ENCODE results near the gene GNAT1. TPM values are rescaled to one million over a fixed set of nuclear protein-coding genes. Genes with fewer than 3 reads are reported as not detected.

The GNAT1 gene
- total RNA-seq, 1 donor from 2014 or later = 0.12 TPM

- H3K27me3 Mint-ChIP-seq = peaks cover 31% of the 10 kb centered on the region
- H3K27ac Mint-ChIP-seq = peak overlapping the region; percentile 63
- H3K36me3 Mint-ChIP-seq (ENCODE audit: insufficient read depth) = no peaks in the 10 kb centered on the region
- TF ChIP-seq CTCF (IDR thresholded peaks at IDR 0.05; ENCODE audit: unreplicated experiment) = no peak
- H3K4me3 Mint-ChIP-seq (ENCODE audit: low read depth) = peak overlapping the region; percentile 9
- no peaks in the 10 kb centered on the region for H3K9me3 Mint-ChIP-seq (ENCODE audit: low read depth)
- peaks cover 35% of the 10 kb centered on the region for H3K4me1 Mint-ChIP-seq (ENCODE audit: low read depth)
- DNase-seq (ENCODE audit: low spot score, unreplicated experiment) = no peak
These were observed 12.7 kb downstream of the GNAT1 start for GRCh38 chr3:50203809-50204803.

GRCh38 chr3:50204804-50205412, 13.5 kb downstream of the GNAT1 start, which contains the start of gene SLC38A3:
Gene SLC38A3, plus strand, starts transcription at chr3:50205271. Its CDS starts 8,929 bp downstream, at chr3:50214200.
- TF ChIP-seq CTCF (IDR thresholded peaks at IDR 0.05; ENCODE audit: unreplicated experiment) = no peak
- Mint-ChIP-seq H3K27ac (peak within 1 kb of the TSS; percentile 63), H3K4me3 (ENCODE audit: low read depth) (peak within 1 kb of the TSS; percentile 69), H3K27me3 (peaks cover 31% of the 10 kb centered on the region), H3K9me3 (ENCODE audit: low read depth) (no peaks in the 10 kb centered on the region), H3K36me3 (ENCODE audit: insufficient read depth) (no peaks in the 10 kb centered on the region), H3K4me1 (ENCODE audit: low read depth) (peaks cover 39% of the 10 kb centered on the region)
- peak; percentile 53 for DNase-seq (ENCODE audit: low spot score, unreplicated experiment)

- no peak for TF ChIP-seq CTCF (IDR thresholded peaks at IDR 0.05; ENCODE audit: unreplicated experiment)
- H3K27ac Mint-ChIP-seq = no peak overlapping the region
- H3K4me3 Mint-ChIP-seq (ENCODE audit: low read depth) = peak overlapping the region; percentile 69
- H3K4me1 Mint-ChIP-seq (ENCODE audit: low read depth) = peaks cover 47% of the 10 kb centered on the region
- no peaks in the 10 kb centered on the region for H3K36me3 Mint-ChIP-seq (ENCODE audit: insufficient read depth)
- H3K27me3 Mint-ChIP-seq = peaks cover 31% of the 10 kb centered on the region
- H3K9me3 Mint-ChIP-seq (ENCODE audit: low read depth) = no peaks in the 10 kb centered on the region
- no peak for DNase-seq (ENCODE audit: low spot score, unreplicated experiment)
These were observed 14.2 kb downstream of the GNAT1 start for GRCh38 chr3:50205413-50206276.

- peaks cover 32% of the 10 kb centered on the region for H3K27me3 Mint-ChIP-seq
- no peak overlapping the region for H3K27ac Mint-ChIP-seq
- peaks cover 48% of the 10 kb centered on the region for H3K4me1 Mint-ChIP-seq (ENCODE audit: low read depth)
- no peak for TF ChIP-seq CTCF (IDR thresholded peaks at IDR 0.05; ENCODE audit: unreplicated experiment)
- H3K4me3 Mint-ChIP-seq (ENCODE audit: low read depth) = no peak overlapping the region
- H3K9me3 Mint-ChIP-seq (ENCODE audit: low read depth) = no peaks in the 10 kb centered on the region
- DNase-seq (ENCODE audit: low spot score, unreplicated experiment) = no peak
- no peaks in the 10 kb centered on the region for H3K36me3 Mint-ChIP-seq (ENCODE audit: insufficient read depth)
These were observed 16.1 kb downstream of the GNAT1 start for GRCh38 chr3:50207359-50208042.

All from progenitor cell of endocrine pancreas (in vitro differentiated cells).